ENCODE data around the gene NR2F2.

GRCh38 chr15:96362011-96362754 is 31.7 kb downstream of the NR2F2 start:
- TF ChIP-seq, protein P1, sequence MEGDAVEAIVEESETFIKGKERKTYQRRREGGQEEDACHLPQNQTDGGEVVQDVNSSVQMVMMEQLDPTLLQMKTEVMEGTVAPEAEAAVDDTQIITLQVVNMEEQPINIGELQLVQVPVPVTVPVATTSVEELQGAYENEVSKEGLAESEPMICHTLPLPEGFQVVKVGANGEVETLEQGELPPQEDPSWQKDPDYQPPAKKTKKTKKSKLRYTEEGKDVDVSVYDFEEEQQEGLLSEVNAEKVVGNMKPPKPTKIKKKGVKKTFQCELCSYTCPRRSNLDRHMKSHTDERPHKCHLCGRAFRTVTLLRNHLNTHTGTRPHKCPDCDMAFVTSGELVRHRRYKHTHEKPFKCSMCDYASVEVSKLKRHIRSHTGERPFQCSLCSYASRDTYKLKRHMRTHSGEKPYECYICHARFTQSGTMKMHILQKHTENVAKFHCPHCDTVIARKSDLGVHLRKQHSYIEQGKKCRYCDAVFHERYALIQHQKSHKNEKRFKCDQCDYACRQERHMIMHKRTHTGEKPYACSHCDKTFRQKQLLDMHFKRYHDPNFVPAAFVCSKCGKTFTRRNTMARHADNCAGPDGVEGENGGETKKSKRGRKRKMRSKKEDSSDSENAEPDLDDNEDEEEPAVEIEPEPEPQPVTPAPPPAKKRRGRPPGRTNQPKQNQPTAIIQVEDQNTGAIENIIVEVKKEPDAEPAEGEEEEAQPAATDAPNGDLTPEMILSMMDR (IDR thresholded peaks at IDR 0.05): no peak
- TF ChIP-seq POLR2AphosphoS5 (IDR thresholded peaks at IDR 0.05; ENCODE audit: low read depth, low read length): no peak
- no peak for TF ChIP-seq REST (IDR thresholded peaks at IDR 0.05; ENCODE audit: insufficient read depth in 1 of 2, low read depth in 2 of 2, low read length in 1 of 2)
- no peak for TF ChIP-seq TCF7L2 (IDR thresholded peaks at IDR 0.05; ENCODE audit: low read depth, low read length)
- no peak for TF ChIP-seq SIN3A (IDR thresholded peaks at IDR 0.05; ENCODE audit: borderline replicate concordance, insufficient read depth, low read depth, low read length)

Measured in Panc1 (cell line).